Measurements from ENCODE around the gene ATG101. TPM values are rescaled to one million over a fixed set of nuclear protein-coding genes. Genes with fewer than 3 reads are reported as not detected.

ATG101 gene
- polyA plus RNA-seq, 1 donor (not counting 4 experiments of a cell fraction or from before 2014, with no cell fraction given) = 62.7 TPM

GRCh38 chr12:52041695-52042123 lies 28.1 kb upstream of the ATG101 start:
- Histone ChIP-seq H3K4me1 (ENCODE audit: control insufficient read depth, extremely low read depth, insufficient read depth, low read length) (peaks cover 2% of the 10 kb centered on the region), H3K27ac (ENCODE audit: control insufficient read depth, insufficient read depth, low read length) (no peak overlapping the region)

GRCh38 chr12:52042706-52043385 lies 26.9 kb upstream of the ATG101 start:
- Histone ChIP-seq H3K9ac (ENCODE audit: control insufficient read depth, extremely low read depth, insufficient read depth, low read length) (no peak overlapping the region), H3K4me1 (ENCODE audit: control insufficient read depth, extremely low read depth, insufficient read depth, low read length) (no peaks in the 10 kb centered on the region), H3K9me3 (ENCODE audit: control insufficient read depth, low read depth, low read length) (no peaks in the 10 kb centered on the region), H3K9me1 (ENCODE audit: control insufficient read depth, extremely low read depth, insufficient read depth, low read length) (no peaks in the 10 kb centered on the region), H3K27ac (ENCODE audit: control insufficient read depth, insufficient read depth, low read length) (no peak overlapping the region), H3K36me3 (ENCODE audit: control insufficient read depth in 2 of 2, extremely low read depth in 1 of 2, insufficient read depth in 2 of 2, low read length in 2 of 2) (no peaks in the 10 kb centered on the region), H3K4me3 (ENCODE audit: control insufficient read depth in 2 of 3, extremely low read depth in 1 of 3, insufficient read depth in 2 of 3, low read depth in 1 of 3, low read length in 3 of 3) (no peak overlapping the region), H3K79me2 (ENCODE audit: control insufficient read depth, insufficient read depth, low read length) (no peaks in the 10 kb centered on the region), H3K4me2 (ENCODE audit: control insufficient read depth, extremely low read depth, insufficient read depth, low read depth, low read length) (no peak overlapping the region), H4K20me1 (ENCODE audit: control insufficient read depth, extremely low read depth, insufficient read depth, low read length) (no peaks in the 10 kb centered on the region), H3K27me3 (ENCODE audit: control insufficient read depth, extremely low read depth, insufficient read depth, low read length) (no peaks in the 10 kb centered on the region), H2AFZ (ENCODE audit: control insufficient read depth, low read length) (no peak overlapping the region)
- FAIRE-seq (no peak), DNase-seq (ENCODE audit: low read depth, low spot score) (no peak)
- dilution Hi-C loops (cut with MboI; ENCODE audit: extremely low pct_ligation_motif_present, low sequenced_read_pairs) = no loop called here
- no peak for TF ChIP-seq CTCF (optimal IDR thresholded peaks at IDR 0.05 in 1 of 3, IDR thresholded peaks at IDR 0.05 in 1 of 3, conservative IDR thresholded peaks at IDR 0.05 in 1 of 3; ENCODE audit: extremely low read depth in 1 of 3, insufficient read depth in 2 of 3, low read length in 3 of 3)
- no peak for TF ChIP-seq EZH2 (IDR thresholded peaks at IDR 0.05; ENCODE audit: low read length)

More at GRCh38 chr12:52041695-52042123, 28.1 kb upstream of the ATG101 start:
- H3K36me3 ChIP-seq (ENCODE audit: control insufficient read depth in 2 of 2, extremely low read depth in 1 of 2, insufficient read depth in 2 of 2, low read length in 2 of 2) = no peaks in the 10 kb centered on the region
- no peaks in the 10 kb centered on the region for H3K79me2 ChIP-seq (ENCODE audit: control insufficient read depth, insufficient read depth, low read length)
- no peak overlapping the region for H3K4me3 ChIP-seq (ENCODE audit: control insufficient read depth in 2 of 3, extremely low read depth in 1 of 3, insufficient read depth in 2 of 3, low read depth in 1 of 3, low read length in 3 of 3)
- H3K4me2 ChIP-seq (ENCODE audit: control insufficient read depth, extremely low read depth, insufficient read depth, low read depth, low read length) = no peak overlapping the region
- no peak overlapping the region for H2AFZ ChIP-seq (ENCODE audit: control insufficient read depth, low read length)
- no peaks in the 10 kb centered on the region for H3K9me1 ChIP-seq (ENCODE audit: control insufficient read depth, extremely low read depth, insufficient read depth, low read length)
- FAIRE-seq (no peak), DNase-seq (ENCODE audit: low read depth, low spot score) (no peak)
- H4K20me1 ChIP-seq (ENCODE audit: control insufficient read depth, extremely low read depth, insufficient read depth, low read length) = no peaks in the 10 kb centered on the region
- no peak for TF ChIP-seq CTCF (optimal IDR thresholded peaks at IDR 0.05 in 1 of 3, IDR thresholded peaks at IDR 0.05 in 1 of 3, conservative IDR thresholded peaks at IDR 0.05 in 1 of 3; ENCODE audit: extremely low read depth in 1 of 3, insufficient read depth in 2 of 3, low read length in 3 of 3)
- no peak for TF ChIP-seq EZH2 (IDR thresholded peaks at IDR 0.05; ENCODE audit: low read length)
- no peaks in the 10 kb centered on the region for H3K27me3 ChIP-seq (ENCODE audit: control insufficient read depth, extremely low read depth, insufficient read depth, low read length)
- no peaks in the 10 kb centered on the region for H3K9me3 ChIP-seq (ENCODE audit: control insufficient read depth, low read depth, low read length)
- no peak overlapping the region for H3K9ac ChIP-seq (ENCODE audit: control insufficient read depth, extremely low read depth, insufficient read depth, low read length)
- dilution Hi-C loops (cut with MboI; ENCODE audit: extremely low pct_ligation_motif_present, low sequenced_read_pairs) = no loop called here
